ENCODE results near the gene PPP1R3E. TPM values are rescaled to one million over a fixed set of nuclear protein-coding genes. Genes with fewer than 3 reads are reported as not detected.

PPP1R3E gene
- total and polyA plus RNA-seq, 2 of the 13 experiments (the other 11 are each of a cell fraction or from before 2014, with no cell fraction given) = 16.5 to 26.5 TPM

DNA sequence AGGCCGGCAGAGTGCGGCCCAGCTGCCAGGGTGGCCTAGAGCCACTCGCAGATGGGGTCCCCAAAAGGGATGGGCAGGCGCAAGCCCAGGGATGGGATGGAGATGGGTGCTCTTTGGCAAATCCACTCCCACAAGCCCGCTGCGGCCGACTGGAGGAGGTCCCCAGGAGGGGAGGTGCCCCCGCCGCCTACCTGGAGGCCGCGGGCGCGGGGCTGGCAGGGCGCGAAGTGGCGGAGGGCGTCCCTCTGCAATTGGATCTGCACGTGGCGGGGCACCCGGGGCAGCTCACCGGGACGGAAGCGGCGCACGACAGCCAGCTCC, 730 bp downstream of the PPP1R3E start (continued):
- TF ChIP-seq, protein P1, sequence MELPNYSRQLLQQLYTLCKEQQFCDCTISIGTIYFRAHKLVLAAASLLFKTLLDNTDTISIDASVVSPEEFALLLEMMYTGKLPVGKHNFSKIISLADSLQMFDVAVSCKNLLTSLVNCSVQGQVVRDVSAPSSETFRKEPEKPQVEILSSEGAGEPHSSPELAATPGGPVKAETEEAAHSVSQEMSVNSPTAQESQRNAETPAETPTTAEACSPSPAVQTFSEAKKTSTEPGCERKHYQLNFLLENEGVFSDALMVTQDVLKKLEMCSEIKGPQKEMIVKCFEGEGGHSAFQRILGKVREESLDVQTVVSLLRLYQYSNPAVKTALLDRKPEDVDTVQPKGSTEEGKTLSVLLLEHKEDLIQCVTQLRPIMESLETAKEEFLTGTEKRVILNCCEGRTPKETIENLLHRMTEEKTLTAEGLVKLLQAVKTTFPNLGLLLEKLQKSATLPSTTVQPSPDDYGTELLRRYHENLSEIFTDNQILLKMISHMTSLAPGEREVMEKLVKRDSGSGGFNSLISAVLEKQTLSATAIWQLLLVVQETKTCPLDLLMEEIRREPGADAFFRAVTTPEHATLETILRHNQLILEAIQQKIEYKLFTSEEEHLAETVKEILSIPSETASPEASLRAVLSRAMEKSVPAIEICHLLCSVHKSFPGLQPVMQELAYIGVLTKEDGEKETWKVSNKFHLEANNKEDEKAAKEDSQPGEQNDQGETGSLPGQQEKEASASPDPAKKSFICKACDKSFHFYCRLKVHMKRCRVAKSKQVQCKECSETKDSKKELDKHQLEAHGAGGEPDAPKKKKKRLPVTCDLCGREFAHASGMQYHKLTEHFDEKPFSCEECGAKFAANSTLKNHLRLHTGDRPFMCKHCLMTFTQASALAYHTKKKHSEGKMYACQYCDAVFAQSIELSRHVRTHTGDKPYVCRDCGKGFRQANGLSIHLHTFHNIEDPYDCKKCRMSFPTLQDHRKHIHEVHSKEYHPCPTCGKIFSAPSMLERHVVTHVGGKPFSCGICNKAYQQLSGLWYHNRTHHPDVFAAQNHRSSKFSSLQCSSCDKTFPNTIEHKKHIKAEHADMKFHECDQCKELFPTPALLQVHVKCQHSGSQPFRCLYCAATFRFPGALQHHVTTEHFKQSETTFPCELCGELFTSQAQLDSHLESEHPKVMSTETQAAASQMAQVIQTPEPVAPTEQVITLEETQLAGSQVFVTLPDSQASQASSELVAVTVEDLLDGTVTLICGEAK (IDR thresholded peaks at IDR 0.05) = no peak
- TF ChIP-seq, protein P1 (CRISPR knock-in tag; IDR thresholded peaks at IDR 0.05) = peak; percentile 85; the same call in 1 of the 2 replicates
- TF ChIP-seq, protein P2, sequence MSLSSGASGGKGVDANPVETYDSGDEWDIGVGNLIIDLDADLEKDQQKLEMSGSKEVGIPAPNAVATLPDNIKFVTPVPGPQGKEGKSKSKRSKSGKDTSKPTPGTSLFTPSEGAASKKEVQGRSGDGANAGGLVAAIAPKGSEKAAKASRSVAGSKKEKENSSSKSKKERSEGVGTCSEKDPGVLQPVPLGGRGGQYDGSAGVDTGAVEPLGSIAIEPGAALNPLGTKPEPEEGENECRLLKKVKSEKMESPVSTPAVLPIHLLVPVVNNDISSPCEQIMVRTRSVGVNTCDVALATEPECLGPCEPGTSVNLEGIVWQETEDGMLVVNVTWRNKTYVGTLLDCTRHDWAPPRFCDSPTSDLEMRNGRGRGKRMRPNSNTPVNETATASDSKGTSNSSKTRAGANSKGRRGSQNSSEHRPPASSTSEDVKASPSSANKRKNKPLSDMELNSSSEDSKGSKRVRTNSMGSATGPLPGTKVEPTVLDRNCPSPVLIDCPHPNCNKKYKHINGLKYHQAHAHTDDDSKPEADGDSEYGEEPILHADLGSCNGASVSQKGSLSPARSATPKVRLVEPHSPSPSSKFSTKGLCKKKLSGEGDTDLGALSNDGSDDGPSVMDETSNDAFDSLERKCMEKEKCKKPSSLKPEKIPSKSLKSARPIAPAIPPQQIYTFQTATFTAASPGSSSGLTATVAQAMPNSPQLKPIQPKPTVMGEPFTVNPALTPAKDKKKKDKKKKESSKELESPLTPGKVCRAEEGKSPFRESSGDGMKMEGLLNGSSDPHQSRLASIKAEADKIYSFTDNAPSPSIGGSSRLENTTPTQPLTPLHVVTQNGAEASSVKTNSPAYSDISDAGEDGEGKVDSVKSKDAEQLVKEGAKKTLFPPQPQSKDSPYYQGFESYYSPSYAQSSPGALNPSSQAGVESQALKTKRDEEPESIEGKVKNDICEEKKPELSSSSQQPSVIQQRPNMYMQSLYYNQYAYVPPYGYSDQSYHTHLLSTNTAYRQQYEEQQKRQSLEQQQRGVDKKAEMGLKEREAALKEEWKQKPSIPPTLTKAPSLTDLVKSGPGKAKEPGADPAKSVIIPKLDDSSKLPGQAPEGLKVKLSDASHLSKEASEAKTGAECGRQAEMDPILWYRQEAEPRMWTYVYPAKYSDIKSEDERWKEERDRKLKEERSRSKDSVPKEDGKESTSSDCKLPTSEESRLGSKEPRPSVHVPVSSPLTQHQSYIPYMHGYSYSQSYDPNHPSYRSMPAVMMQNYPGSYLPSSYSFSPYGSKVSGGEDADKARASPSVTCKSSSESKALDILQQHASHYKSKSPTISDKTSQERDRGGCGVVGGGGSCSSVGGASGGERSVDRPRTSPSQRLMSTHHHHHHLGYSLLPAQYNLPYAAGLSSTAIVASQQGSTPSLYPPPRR (CRISPR knock-in tag; IDR thresholded peaks at IDR 0.05; ENCODE audit: borderline replicate concordance) = peak; percentile 76; the same call in 1 of the 2 replicates
- TF ChIP-seq FLYWCH1 (CRISPR knock-in tag; IDR thresholded peaks at IDR 0.05) (no peak), ZNF136 (CRISPR knock-in tag; IDR thresholded peaks at IDR 0.05; ENCODE audit: low read depth) (peak; percentile 98; the same call in 1 of the 2 replicates), MLLT10 (CRISPR knock-in tag; IDR thresholded peaks at IDR 0.05) (no peak), ZNF569 (CRISPR knock-in tag; IDR thresholded peaks at IDR 0.05; ENCODE audit: borderline replicate concordance) (no peak), GABPA (IDR thresholded peaks at IDR 0.05; ENCODE audit: low read depth, low read length) (no peak), GABPA (CRISPR knock-in tag; IDR thresholded peaks at IDR 0.05; ENCODE audit: low read depth) (no peak), SCMH1 (CRISPR knock-in tag; IDR thresholded peaks at IDR 0.05; ENCODE audit: borderline replicate concordance) (no peak), ARNT (IDR thresholded peaks at IDR 0.05) (no peak), RAD51 (IDR thresholded peaks at IDR 0.05; ENCODE audit: borderline replicate concordance) (no peak), ZNF12 (CRISPR knock-in tag; IDR thresholded peaks at IDR 0.05) (peak; percentile 85)
- TF ChIP-seq, protein P3, sequence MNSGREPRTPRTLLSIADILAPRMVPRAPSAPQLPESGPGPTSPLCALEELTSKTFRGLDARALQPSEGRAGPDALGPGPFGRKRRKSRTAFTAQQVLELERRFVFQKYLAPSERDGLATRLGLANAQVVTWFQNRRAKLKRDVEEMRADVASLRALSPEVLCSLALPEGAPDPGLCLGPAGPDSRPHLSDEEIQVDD (CRISPR knock-in tag; IDR thresholded peaks at IDR 0.05; ENCODE audit: borderline replicate concordance) = peak; percentile 93
- TF ChIP-seq, protein P4, sequence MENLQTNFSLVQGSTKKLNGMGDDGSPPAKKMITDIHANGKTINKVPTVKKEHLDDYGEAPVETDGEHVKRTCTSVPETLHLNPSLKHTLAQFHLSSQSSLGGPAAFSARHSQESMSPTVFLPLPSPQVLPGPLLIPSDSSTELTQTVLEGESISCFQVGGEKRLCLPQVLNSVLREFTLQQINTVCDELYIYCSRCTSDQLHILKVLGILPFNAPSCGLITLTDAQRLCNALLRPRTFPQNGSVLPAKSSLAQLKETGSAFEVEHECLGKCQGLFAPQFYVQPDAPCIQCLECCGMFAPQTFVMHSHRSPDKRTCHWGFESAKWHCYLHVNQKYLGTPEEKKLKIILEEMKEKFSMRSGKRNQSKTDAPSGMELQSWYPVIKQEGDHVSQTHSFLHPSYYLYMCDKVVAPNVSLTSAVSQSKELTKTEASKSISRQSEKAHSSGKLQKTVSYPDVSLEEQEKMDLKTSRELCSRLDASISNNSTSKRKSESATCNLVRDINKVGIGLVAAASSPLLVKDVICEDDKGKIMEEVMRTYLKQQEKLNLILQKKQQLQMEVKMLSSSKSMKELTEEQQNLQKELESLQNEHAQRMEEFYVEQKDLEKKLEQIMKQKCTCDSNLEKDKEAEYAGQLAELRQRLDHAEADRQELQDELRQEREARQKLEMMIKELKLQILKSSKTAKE (CRISPR knock-in tag; IDR thresholded peaks at IDR 0.05; ENCODE audit: borderline replicate concordance) = no peak
